Activated CD4-positive, alpha-beta T cell treated with anti-CD3 and anti-CD28 coated beads, Interleukin-2, Interleukin-6, amounts not matched to agents 100 ng/mL and 50 ng/mL, durations not matched to agents 16 hours and 8 hours (primary cell): ENCODE data around the gene LHFPL3.

Source experiments
- DNase-seq: peaks from one replicate; pipeline ENCODE4 v3.0.0-alpha.2; 2020

The LHFPL3 gene

DNA sequence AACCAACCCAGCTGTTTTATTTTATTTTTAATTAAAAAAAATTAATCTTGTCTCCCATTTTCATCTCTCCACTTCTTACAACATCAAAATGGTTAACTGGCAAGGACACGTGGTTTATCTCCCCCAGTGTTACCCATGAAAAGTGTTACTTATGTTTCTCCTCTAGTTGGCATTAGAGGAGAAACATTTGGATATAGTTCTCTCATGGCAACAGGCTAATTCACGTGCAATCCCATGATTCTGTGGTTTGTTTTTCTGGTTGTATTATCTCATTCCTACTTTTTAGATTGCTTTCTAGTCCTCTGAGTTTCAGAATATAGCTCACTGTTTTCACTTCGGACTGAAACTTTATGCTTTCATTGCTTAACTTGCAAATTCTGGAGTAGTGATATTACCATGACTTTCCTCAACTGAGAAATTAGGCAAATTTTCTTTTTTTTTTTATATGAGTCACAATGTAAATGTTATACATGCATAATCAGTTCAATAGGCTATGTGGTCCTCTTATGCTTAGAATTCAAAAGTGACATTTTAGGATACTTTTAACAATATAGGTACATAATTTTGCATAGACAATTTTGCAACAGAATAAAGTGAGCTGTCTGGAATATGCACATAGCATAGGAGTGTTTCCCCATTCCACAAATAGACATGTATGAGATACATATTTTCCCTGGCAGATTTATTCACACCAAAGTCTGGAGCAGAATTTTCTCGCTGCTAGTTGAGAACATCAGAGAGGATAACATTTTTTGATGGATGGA is 43.0 kb downstream of the LHFPL3 start:
- no peak for DNase-seq

DNA sequence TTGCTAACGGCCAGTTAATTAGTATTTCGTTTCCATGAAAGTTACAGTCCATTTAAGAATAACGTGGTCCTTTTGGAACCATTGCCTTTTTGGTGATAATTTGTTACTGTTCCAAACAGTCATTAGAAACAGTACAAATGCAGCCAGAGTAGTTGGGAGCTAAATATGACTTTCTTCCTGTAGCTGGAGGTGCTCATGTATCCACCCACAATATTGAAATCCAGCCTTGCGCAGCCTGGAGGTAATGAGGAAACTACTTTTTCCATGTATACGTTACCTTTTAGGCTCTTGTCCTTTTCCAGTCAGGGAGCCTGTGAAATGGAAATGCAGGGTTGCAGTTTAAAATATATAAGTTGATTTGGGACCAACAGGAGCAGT is 43.6 kb downstream of the LHFPL3 start:
- no peak for DNase-seq

DNA sequence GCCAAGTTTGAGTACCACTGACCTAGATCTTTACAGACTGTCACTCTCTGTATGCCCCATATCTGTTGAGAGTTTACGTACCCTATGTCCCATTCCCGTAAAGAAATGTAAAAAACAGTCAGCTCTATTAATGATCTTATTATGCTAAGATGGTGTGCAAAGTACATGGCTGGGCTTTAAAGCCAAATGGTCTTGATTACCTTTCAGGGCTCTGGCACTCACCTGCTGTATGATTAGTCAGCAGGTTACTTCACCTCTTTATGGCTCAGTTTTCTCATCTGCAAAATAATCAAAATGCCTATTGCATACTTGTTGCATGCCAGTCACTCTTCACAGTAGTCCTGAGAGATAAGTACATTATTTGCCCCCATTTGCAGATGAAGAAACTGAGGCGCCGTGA is 54.2 kb downstream of the LHFPL3 start:
- DNase-seq = no peak

DNA sequence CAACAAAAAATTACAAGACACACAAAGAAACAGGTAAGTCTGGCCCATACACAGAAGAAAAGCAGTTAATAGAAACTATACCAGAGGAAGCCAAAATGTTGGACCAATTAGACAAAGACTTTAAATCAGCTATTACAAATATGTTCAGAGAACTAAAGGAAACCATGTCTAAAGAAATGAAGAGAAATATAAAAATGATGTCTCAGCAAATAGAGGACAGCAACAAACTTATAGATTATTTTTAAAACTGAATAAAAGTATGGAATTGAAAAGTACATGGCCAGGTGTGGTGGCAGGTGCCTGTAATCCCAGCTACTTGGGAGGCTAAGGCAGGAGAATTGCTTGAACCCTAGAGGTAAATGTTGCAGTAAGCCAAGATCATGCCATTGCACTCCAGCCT is 58.5 kb downstream of the LHFPL3 start:
- no peak for DNase-seq

DNA sequence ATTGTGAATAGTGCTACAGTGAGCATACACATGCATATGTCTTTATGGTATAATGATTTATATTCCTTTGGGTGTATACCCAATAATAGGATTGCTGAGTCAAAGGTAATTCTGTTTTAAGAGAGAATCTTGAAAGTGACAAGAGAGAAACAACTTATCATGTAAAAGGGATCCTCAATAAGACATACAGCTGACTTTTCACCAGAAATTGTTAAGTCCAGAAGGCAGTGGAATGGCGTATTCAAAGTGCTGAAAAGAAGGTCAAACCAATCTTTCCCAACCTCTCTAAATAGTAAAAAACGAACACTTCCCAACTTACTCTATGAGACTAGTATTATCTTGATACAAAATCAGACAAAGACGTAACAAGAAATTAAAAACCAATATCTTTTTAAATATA is 59.8 kb downstream of the LHFPL3 start:
- DNase-seq = no peak

DNA sequence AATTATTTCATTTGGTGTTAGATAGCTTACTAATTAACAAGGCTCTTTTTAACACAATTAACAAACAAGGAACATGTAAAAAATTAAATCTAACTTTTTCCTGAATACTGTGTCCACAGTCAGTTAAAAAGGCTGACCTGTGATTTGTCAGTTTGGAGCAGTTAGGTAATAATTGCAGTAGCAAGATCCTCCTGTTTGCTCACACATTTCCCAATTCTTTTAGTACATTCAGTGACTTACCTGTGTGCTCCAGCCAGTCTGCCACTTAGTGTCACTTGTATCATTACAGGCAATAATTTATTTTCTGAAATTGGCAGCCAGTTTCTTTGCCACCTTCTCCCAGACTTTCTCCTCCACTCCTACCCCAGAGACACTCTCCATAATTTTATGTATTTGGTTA is 66.8 kb downstream of the LHFPL3 start:
- DNase-seq = no peak

DNA sequence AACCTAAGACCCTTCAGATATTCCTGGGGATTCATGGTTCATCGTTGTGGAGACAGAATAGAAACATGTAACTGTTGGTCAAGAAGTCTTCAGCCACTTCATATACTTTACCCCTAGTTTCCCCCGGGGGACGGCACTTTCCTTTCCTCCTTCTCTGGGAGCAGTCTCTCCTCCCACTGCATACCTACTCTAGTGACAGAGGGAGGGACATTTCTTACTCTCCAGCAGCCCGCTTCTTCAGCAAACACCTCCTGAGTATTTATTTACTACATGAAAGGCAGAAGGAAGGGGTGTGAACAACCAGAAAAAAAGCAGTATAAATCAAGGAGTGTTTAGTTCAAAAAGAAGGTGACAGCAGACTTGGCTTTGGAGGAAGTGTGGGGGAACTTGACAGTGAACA is 69.0 kb downstream of the LHFPL3 start:
- DNase-seq = no peak

DNA sequence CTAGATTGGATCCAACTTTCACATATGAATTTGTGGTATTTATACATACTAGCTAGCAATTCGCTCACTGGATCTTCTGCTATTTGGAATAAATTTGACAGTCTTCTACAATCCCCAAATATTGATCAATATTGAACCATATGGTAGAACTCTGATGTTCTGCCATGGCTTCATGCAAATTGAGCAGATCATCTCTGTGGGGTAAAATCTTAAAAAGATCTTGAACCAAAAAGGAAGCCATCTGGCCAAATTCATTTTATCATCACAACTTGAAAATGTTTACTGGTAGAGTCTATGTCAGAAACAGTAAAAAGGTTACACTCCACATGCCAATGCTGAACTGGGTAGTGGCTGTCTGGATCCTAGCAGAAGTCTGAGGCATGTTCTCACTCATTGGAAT is 80.0 kb downstream of the LHFPL3 start:
- no peak for DNase-seq

DNA sequence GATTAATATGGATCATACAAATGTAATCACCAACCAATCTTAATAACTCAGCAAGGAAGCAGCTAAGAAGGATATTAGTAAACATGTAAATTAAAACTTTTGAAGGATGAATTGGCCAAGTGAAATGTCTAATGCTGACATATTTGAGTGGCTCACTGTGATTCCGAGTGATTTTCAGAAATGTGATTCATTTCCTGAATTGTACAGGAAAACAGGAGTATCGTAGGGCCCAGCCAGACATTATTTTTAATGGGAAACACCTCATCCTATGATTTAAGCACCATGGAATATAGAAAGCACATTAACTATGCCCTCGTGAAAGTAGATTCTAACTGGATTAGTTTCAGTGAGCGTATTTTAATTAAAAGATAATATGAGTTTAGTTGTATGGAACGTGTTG is 82.3 kb downstream of the LHFPL3 start:
- DNase-seq = no peak

DNA sequence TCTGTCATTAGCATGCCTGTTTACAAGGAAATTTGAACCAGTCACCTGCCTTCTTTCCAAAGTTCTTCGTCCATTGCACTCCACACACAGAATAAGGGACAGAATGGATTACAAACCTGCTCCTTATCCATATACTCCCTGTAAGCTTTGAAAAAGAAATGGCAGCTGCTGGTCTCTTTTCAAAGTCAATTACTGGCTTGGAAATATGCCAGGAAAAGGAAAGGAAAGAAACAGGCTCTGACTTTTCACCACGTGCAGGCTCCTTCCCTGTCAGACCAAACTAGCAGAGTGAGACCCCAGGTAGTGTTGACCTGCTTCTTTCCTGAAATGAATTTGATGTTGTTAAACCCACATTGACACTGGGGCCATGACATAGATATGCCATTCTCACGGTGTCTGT is 84.5 kb downstream of the LHFPL3 start:
- DNase-seq = no peak

DNA sequence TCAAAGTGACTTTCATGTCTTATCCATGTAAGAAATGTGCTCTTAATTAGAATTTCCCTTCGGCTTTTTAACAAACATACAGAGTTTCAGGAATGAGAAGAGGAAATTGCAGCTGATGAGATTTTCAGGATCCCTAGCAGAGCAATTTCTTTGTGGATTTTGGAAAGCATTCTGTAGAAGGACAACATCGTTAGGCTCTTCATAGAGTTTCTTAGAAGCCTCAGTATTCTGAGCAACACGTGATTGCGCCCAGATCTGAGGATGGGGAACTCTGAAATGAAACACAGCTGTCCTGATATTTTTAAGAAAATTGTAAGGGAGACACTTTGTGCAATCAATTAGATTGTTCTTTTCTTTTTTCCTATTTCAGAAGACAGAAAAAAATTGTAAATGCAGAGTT is 85.8 kb downstream of the LHFPL3 start:
- no peak for DNase-seq

DNA sequence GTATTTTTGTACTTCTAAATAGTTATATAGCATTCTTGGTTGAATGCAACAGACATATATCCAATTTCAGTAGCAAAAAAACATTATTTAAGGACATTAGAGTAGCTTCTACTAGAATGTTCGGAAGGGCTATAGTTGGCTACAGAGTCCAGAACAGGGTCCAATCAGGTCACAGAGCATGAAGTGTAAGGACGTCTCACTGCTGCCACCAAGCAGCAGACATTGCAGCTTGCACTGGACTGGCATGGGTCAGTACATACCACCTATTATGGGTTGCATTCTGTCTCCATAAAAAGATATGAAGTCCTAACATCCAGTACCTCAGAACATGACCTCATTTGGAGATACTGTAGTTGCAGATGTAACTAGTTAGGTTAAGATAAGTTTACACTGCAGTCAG is 87.3 kb downstream of the LHFPL3 start:
- DNase-seq = no peak

DNA sequence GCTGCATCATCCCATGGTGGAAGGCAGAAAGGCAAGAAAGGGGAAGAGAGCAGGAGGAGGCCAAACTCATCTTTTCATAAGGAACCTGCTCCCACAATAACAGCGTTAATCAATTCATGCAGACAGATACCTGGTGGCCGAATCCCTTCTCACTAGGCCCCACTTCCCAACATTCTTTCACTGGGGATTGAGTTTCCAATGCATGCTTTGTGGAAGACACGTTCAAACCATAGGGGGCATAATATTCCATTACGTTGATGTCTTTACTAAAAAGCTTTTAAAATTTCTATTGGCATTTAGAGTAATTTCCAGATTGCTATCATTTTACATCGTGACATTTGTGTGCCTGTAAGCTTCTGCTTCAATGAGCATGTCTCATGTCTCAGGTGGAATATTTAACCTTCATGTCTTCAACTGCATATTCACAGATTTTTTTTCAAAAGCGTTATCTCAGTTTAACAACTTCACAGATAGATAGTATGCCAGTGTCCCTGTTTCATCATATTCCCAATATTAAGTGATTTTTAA is 88.5 kb downstream of the LHFPL3 start:
- no peak for DNase-seq

DNA sequence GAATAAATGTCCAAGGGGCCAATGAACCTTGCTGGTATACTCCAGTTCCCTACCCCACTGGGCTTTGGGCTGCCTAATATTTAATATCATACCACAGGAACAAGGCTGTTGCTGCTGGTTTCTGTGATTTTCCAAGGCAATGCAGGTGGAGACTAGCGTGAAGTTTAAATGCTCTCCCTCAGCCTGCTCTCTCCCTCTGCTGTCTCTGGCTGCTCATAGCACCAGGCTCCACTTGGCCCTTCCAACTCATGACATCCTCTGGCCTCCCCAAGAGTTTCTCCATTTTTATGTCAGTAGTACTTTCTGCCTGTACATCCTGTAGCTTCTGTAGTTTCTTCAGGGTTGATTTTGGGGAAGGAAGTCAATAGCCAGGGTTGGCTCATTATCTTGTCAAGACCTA is 103.5 kb downstream of the LHFPL3 start:
- no peak for DNase-seq

DNA sequence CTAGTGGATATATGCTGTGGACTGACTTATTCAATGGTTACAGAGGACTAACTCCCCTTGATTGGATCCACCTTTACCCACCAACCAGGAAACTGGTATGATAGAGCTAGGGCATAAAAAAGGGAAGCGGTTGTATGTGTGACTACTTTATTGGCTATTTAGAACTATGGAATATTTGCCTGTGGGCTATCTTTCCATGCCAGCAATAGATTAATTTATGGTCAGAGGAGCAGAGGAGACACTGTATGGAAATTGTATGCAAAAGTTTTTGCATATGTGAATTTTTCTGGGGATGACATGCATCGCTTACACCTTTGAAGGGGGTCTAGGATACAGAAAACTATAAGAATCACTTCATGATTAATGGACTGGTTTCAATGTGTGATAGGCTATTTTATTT is 105.7 kb downstream of the LHFPL3 start:
- no peak for DNase-seq

DNA sequence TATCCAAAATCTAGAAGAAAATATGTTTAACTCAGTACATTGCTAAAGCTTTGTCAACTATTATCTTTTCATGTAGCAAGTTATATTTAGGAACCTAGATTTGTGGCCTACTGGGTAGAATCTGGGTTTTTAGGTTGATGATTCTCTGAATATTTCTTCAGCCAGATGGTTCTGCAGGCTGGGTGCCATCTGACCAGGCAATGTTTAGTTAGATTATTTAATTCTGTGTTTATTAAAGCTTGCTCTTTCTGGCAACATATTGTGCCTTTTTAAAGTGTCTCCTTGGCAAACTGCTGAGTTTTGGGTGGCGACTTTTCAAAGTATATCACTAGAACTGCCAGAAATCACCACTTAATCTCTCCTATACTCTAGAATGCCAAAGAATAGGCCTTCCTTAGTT is 114.1 kb downstream of the LHFPL3 start:
- no peak for DNase-seq

DNA sequence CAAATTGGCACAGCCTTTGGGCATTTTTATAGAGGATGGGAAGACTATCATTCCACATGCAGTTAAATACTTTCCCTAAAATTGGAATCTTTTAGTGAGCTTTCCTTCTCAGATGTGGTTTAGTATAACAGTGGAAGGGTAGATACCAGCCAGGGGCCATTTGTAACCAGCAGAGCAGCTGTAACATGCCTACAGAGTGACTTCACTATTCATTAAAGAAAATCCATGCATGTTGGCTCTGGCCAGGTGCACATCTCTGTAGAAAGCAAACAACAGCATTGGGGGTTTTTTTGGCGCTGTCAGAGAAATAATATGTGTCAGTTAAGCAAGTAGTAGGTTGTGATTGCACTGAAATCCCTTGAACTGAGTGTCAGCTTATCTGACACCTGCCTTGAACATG is 115.6 kb downstream of the LHFPL3 start:
- DNase-seq = no peak

DNA sequence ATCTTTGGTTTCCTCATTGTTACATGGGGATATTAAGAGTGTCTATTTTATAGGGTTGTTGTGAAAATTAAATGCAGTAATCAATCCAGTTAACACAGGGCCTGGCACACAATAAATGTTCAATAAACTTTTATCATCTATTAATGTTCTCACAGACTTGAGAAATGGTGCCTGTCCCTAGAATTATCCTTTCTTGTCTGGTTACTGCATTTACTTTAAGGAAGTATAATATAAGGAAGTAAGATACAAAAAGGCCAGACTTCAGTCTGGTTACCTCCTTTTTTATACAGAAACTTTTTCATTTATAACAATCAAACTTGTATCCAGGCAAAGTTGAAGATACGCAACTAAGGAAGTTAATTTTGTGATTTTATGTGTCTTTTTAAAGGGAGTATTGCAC is 117.0 kb downstream of the LHFPL3 start:
- no peak for DNase-seq

DNA sequence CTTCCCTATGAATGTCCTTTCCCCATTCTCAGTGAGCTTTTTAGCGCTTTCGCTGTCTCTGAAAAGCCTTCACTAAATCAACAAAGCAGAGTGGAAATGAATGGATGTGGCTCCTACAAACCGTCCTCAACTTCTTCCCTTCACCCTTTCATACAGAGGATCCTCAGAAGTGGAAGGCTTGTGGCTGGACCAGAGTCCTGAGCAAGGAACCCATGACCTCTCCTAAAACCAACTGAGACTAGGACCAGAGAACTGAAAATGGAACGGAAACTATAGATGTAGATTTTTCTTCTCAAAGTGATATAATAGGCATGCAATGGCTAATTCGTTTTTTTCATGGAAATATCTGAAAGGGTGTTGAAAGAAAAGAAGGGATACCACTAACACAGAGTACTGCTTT is 122.5 kb downstream of the LHFPL3 start:
- no peak for DNase-seq

DNA sequence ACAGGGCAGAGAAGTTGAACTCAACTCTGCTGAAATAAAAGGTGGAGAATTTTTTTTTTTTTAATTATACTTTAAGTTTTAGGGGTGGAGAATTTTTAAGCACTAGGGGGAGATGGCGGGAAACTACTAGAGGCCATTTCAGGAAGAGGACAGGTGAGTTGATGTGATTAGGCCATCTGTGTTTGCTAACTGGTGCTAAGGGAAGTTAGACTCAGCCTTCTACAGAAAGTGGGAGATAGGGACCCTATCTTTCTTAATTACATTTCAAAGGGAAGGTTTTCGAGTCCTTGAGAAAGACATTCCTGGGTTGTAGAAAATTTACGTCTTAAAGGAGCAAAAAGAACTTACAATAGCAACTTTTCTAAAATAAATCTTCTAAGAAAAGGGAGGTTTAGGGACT is 124.8 kb downstream of the LHFPL3 start:
- DNase-seq = no peak

DNA sequence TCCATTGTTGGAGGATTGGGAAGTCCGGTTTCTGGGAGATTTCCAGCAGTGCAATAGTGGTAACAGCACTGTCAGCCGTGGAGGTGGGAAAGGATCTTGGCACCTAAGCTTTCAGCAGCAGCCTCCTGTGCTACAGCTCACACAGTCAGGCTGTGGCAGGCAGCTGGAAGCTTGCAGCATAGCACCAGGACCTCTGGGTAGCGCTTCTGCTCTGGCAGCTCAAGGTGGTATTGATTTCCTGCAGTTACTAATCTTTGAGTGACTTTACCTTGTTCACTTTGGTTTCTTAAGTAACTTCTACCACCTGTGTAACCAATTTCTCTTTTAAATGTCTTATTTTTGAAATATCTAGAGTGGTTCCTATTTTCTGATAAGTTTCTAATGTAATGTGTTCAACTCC is 130.5 kb downstream of the LHFPL3 start:
- no peak for DNase-seq

DNA sequence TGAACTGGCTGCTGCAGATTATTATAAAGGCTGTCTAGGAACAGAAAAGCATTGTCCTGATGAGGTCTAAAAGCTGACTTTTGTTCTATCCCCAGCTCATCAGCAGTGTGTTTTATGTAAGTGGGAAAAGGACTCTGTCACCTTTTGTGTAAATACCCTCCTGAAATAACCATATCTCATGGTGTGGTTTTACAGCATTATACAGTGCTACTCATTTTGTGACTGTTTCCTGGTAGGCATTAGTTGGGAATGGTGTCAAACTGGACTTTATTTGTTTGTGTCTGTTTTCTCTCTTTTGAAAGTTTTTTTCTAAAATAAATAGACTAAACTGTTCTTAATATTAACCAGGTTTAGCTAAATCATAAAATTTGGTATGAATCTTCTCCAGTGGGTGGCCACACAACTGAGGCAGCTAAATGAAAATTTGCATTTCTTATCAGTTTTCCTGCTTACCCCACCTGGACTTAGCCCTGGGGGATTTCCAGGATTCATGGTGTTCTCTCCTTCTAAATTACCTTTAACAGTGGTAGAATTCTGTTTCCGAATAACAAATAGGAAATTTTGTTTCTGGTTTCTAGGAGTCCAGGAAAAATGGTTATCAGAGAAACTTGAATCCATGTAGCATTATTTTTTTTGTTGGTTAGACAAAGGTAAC is 140.9 kb downstream of the LHFPL3 start:
- no peak for DNase-seq

DNA sequence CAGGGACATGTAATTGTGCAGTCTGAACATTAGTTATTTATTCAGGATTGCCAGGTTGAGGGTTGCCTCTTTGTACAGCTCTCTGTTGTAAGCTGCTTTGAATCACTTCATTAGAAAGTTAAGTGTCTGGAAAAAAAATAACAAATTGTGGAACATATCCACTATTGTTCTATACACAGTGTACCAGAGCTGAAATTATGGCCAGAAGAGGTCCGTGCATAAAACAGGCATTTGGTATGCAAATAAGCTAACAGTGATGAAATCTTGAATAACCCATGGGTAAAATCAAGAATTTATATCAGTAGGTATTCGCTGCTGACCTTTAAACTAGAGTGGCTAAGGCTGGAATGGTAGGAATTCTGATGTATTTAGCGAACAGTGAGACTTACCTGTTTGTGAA is 152.1 kb downstream of the LHFPL3 start:
- DNase-seq = no peak

DNA sequence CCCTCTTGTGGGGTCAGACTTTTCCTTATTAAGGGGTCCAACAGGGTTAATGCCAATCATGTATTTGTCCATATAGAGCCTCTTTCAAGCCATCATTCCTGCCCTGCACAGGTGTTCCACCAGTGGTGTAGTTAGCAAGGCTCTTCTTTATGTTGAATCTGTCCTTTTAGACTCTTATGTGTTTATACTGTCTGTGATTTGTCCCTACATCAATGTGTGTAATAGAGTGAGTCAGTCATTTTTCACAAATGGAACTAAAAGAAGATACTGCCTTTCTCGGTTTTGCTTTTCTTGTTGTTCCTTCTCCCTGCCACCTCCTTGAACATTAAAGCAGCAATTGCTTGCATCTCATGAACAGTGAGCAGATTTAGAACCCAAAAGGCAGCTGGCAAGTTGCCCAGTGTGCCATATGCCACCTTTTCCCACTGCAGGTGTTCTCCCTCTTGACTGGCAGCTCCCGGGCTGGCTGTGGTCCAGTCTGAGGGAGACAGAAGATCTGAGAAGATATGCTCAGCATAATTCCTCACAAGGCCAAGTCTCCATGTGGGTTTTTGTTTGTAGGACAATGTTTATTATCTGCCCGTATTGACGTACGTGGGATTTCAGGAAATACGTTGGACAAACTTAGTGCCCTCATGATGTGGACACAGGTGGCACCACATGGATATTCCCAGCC is 154.1 kb downstream of the LHFPL3 start:
- DNase-seq = no peak
